Lower lobe of right lung (tissue), 2 donors: Measurements from ENCODE around the gene SNW1. TPM values are rescaled to one million over a fixed set of nuclear protein-coding genes. Genes with fewer than 3 reads are reported as not detected.

Experiments
- ATAC-seq, 2 donors: fragments of 200-7000 bp; cut with Tn5 transposase; one replicate each; pipeline ENCODE4 v1.9.1; 2020 to 2022; ENCODE audit warnings: mild to moderate bottlenecking in 2 of 2, moderate library complexity in 2 of 2
- DNase-seq: peaks from one replicate; pipeline ENCODE4 v3.0.0-alpha.2; 2020
- H3K27ac ChIP-seq: fragments of 200-600 bp; one replicate; pipeline ENCODE4 v1.8.0; 2022
- H3K27me3 ChIP-seq: fragments of 200-600 bp; one replicate; pipeline ENCODE4 v1.8.0; 2022; ENCODE audit warnings: low read depth
- H3K36me3 ChIP-seq: fragments of 200-600 bp; one replicate; pipeline ENCODE4 v1.8.0; 2022; ENCODE audit warnings: mild to moderate bottlenecking
- H3K4me1 ChIP-seq: fragments of 200-600 bp; one replicate; pipeline ENCODE4 v1.8.0; 2022
- H3K4me3 ChIP-seq: fragments of 200-600 bp; one replicate; pipeline ENCODE4 v1.8.0; 2022; ENCODE audit warnings: mild to moderate bottlenecking
- H3K9me3 ChIP-seq: fragments of 200-600 bp; one replicate; pipeline ENCODE4 v1.8.0; 2022
- CTCF ChIP-seq: fragments of 200-600 bp; IDR thresholded peaks from one replicate; pipeline ENCODE4 v1.8.0; 2022; ENCODE audit warnings: antibody characterized with exemption, mild to moderate bottlenecking
- intact Hi-C: fragments of 100-400 bp; cut with DNase I; formaldehyde crosslinking; loops from one replicate; pipeline ENCODE4 v1.11.0; 2022
- total RNA-seq: library from RNA; stranded (reverse); fragmentation: NEBNext Ultra II Directional; extraction: Animal tissue kit (Norgen Biotek cat#: 25700); gene quantifications from one replicate; pipeline ENCODE4 v1.2.1, GENCODE V29; 2021
- donor health status: DM: no; HTN: yes; CAD: no; lungs with severe emphysema.

The SNW1 gene
- total RNA-seq, 1 donor from 2014 or later = 61.7 TPM

- no peak for TF ChIP-seq CTCF
- H3K9me3 ChIP-seq = no peaks in the 10 kb centered on the region
- ATAC-seq (peak; percentile 17 to 58), DNase-seq (no peak)
- peaks cover 56% of the 10 kb centered on the region for H3K36me3 ChIP-seq
- peaks cover 7% of the 10 kb centered on the region for H3K4me1 ChIP-seq
- H3K27me3 ChIP-seq = no peaks in the 10 kb centered on the region
- H3K4me3 ChIP-seq = no peak overlapping the region
- no peak overlapping the region for H3K27ac ChIP-seq
- intact Hi-C loops = no loop called here
Measured at GRCh38 chr14:77681196-77682157, 79.5 kb downstream of the SNW1 start.

GRCh38 chr14:77674931-77675330, 86.0 kb downstream of the SNW1 start:
- Histone ChIP-seq H3K4me3 (no peak overlapping the region), H3K4me1 (no peaks in the 10 kb centered on the region), H3K9me3 (no peaks in the 10 kb centered on the region), H3K36me3 (peaks cover 79% of the 10 kb centered on the region), H3K27me3 (no peaks in the 10 kb centered on the region), H3K27ac (no peak overlapping the region)
- intact Hi-C loops = no loop called here
- TF ChIP-seq CTCF = no peak
- DNase-seq = no peak
- no peak for ATAC-seq

- Histone ChIP-seq H3K4me3 (no peak overlapping the region), H3K36me3 (peaks cover 64% of the 10 kb centered on the region), H3K4me1 (no peaks in the 10 kb centered on the region), H3K9me3 (no peaks in the 10 kb centered on the region), H3K27me3 (no peaks in the 10 kb centered on the region), H3K27ac (no peak overlapping the region)
- intact Hi-C loops = no loop called here
- DNase-seq = no peak
- no peak for TF ChIP-seq CTCF
- no peak for ATAC-seq
Measured at GRCh38 chr14:77673193-77673592, 87.8 kb downstream of the SNW1 start.

Other genes with a start within 250 kb of the SNW1 start
- gene SPTLC2, start 144.5 kb downstream of the SNW1 start, total RNA-seq = 46.1 TPM
- gene ALKBH1, start 53.1 kb downstream of the SNW1 start, total RNA-seq = 12.5 TPM
- 58.0 TPM for gene SLIRP, start 53.1 kb downstream of the SNW1 start, total RNA-seq
- gene ADCK1, start 39.0 kb upstream of the SNW1 start, total RNA-seq = 7.4 TPM